GM23248 (cell line): ENCODE data around the gene ANKS1B. TPM values are rescaled to one million over a fixed set of nuclear protein-coding genes. Genes with fewer than 3 reads are reported as not detected.
"Not testable (repeated sequence)": the region's sequence is repeated elsewhere in the genome, so short reads cannot be mapped to it uniquely, and the experiment has no call there.

Experiments
- DNase-seq: peaks from one replicate; pipeline ENCODE4 v3.0.0-alpha.2; 2015
- H2AFZ ChIP-seq: fragments of 200-600 bp; sonication (generic); 2 replicates; pipeline ENCODE4 v1.6.1; 2016; ENCODE audit warnings: antibody characterized with exemption
- H3F3A ChIP-seq: fragments of 200-600 bp; sonication (generic); 2 replicates; pipeline ENCODE4 v1.6.1; 2016; ENCODE audit warnings: mild to moderate bottlenecking, antibody characterized with exemption, mixed run types; ENCODE audit not compliant: insufficient read depth
- H3K27ac ChIP-seq: fragments of 200-600 bp; sonication (generic); 2 replicates; pipeline ENCODE4 v1.5.1; 2016; ENCODE audit warnings: mild to moderate bottlenecking
- H3K27me3 ChIP-seq: fragments of 200-600 bp; sonication (generic); replicated peaks from 2 replicates; pipeline ENCODE4 v1.6.1; 2016; ENCODE audit warnings: mild to moderate bottlenecking; ENCODE audit not compliant: insufficient read depth
- H3K36me3 ChIP-seq: fragments of 200-600 bp; sonication (generic); 2 replicates; pipeline ENCODE4 v1.6.1; 2016; ENCODE audit warnings: low read depth, mild to moderate bottlenecking
- H3K4me1 ChIP-seq: fragments of 200-600 bp; sonication (generic); 2 replicates; pipeline ENCODE4 v1.6.1; 2016; ENCODE audit warnings: mild to moderate bottlenecking; ENCODE audit not compliant: insufficient read depth
- H3K4me2 ChIP-seq: fragments of 200-600 bp; sonication (generic); one replicate; pipeline ENCODE4 v1.6.1; 2016; ENCODE audit warnings: mild to moderate bottlenecking; ENCODE audit not compliant: unreplicated experiment
- H3K4me3 ChIP-seq: fragments of 200-600 bp; sonication (generic); 2 replicates; pipeline ENCODE4 v1.5.1; 2016; ENCODE audit warnings: mild to moderate bottlenecking
- H3K79me2 ChIP-seq: fragments of 200-600 bp; sonication (generic); 2 replicates; pipeline ENCODE4 v1.6.1; 2016; ENCODE audit warnings: mild to moderate bottlenecking; ENCODE audit not compliant: insufficient read depth
- H3K9ac ChIP-seq: fragments of 200-600 bp; sonication (generic); 2 replicates; pipeline ENCODE4 v1.6.1; 2016; ENCODE audit warnings: mild to moderate bottlenecking
- H3K9me2 ChIP-seq: fragments of 200-600 bp; sonication (generic); 2 replicates; pipeline ENCODE4 v1.6.1; 2016; ENCODE audit warnings: mixed run types, mild to moderate bottlenecking, moderate library complexity; ENCODE audit not compliant: insufficient read depth
- H3K9me3 ChIP-seq: fragments of 200-600 bp; sonication (generic); one replicate; pipeline ENCODE4 v1.6.1; 2017; ENCODE audit warnings: low read depth
- H4K20me1 ChIP-seq: fragments of 200-600 bp; sonication (generic); 2 replicates; pipeline ENCODE4 v1.6.0; 2016; ENCODE audit not compliant: insufficient read depth
- EZH2 ChIP-seq: fragments of 200-600 bp; sonication (generic); IDR thresholded peaks from 2 replicates; pipeline ENCODE4 v1.6.1; 2018; ENCODE audit warnings: antibody characterized with exemption, mild to moderate bottlenecking; ENCODE audit not compliant: insufficient read depth, poor library complexity, severe bottlenecking
- EZH2phosphoT487 ChIP-seq: fragments of 200-600 bp; sonication (generic); IDR thresholded peaks from 2 replicates; pipeline ENCODE4 v1.6.1; 2018; ENCODE audit warnings: antibody characterized with exemption, moderate library complexity, mild to moderate bottlenecking, low read depth; ENCODE audit not compliant: insufficient read depth
- WGBS, 2 experiments: methylation state at CpG; one replicate each; pipeline ENCODE4 v1.1.6; 2015 to 2017; ENCODE audit warnings: low lambda C conversion rate in 2 of 2, low coverage in 1 of 2; ENCODE audit errors: missing lambda C conversion rate in 2 of 2; 5-methylcytosine and 5-hydroxymethylcytosine counted together
- in situ Hi-C: fragments of 300-500 bp; cut with MboI; formaldehyde crosslinking; loops from 2 replicates; pipeline ENCODE4 v1.15.0; 2020
- polyA plus RNA-seq: library from polyadenylated mRNA; unstranded; fragments of >200 nt; fragmentation: Nextera tagmentation; extraction: Ambion mirVana; gene quantifications from 2 replicates; pipeline ENCODE4 v1.2.1, GENCODE V29; 2016
- total RNA-seq: library from RNA; depleted of rRNA; stranded (reverse); fragments of >200 nt; shearing (Covaris generic); gene quantifications from 2 replicates; pipeline ENCODE4 v1.2.3, GENCODE V29; 2014

Gene ANKS1B
- total and polyA plus RNA-seq, 2 experiments from 2014 or later: not detected

GRCh38 chr12:99035803-99036202 is 948.9 kb downstream of the ANKS1B start:
- no peaks in the 10 kb centered on the region for H3K4me1 ChIP-seq
- no peaks in the 10 kb centered on the region for H3K9me3 ChIP-seq
- H3F3A ChIP-seq: no peaks in the 10 kb centered on the region
- H3K9me2 ChIP-seq: no peaks in the 10 kb centered on the region
- in situ Hi-C loops: no loop called here
- H3K4me2 ChIP-seq: no peak overlapping the region
- no peaks in the 10 kb centered on the region for H3K79me2 ChIP-seq
- no peaks in the 10 kb centered on the region for H4K20me1 ChIP-seq
- H3K4me3 ChIP-seq: no peak overlapping the region
- WGBS, 2 experiments: 14 to 21% methylated on average over 5 of the region's 5 CpGs
- DNase-seq: no peak
- H3K27ac ChIP-seq: no peak overlapping the region
- no peak overlapping the region for H3K9ac ChIP-seq
- no peaks in the 10 kb centered on the region for H3K27me3 ChIP-seq
- no peaks in the 10 kb centered on the region for H3K36me3 ChIP-seq
- no peak for TF ChIP-seq EZH2
- no peak for TF ChIP-seq EZH2phosphoT487
- no peak overlapping the region for H2AFZ ChIP-seq

- H3K9me3 ChIP-seq, H3K9ac ChIP-seq, H3K9me2 ChIP-seq, H4K20me1 ChIP-seq, H2AFZ ChIP-seq, H3F3A ChIP-seq, DNase-seq, H3K4me1 ChIP-seq, H3K27me3 ChIP-seq, H3K79me2 ChIP-seq, H3K4me2 ChIP-seq, H3K36me3 ChIP-seq, H3K4me3 ChIP-seq, in situ Hi-C loops, H3K27ac ChIP-seq: not testable (repeated sequence)
- 49 to 51% methylated on average over 4 of the region's 4 CpGs for WGBS, 2 experiments
These were observed 950.5 kb downstream of the ANKS1B start for GRCh38 chr12:99034201-99034600.

- Histone ChIP-seq H3K9ac (no peak overlapping the region), H3F3A (no peaks in the 10 kb centered on the region), H3K36me3 (no peaks in the 10 kb centered on the region), H3K9me3 (no peaks in the 10 kb centered on the region), H2AFZ (no peak overlapping the region), H3K4me3 (no peak overlapping the region), H3K4me2 (no peak overlapping the region), H3K27me3 (no peaks in the 10 kb centered on the region), H3K4me1 (no peaks in the 10 kb centered on the region), H3K79me2 (no peaks in the 10 kb centered on the region), H4K20me1 (no peaks in the 10 kb centered on the region), H3K27ac (no peak overlapping the region), H3K9me2 (no peaks in the 10 kb centered on the region)
- 34 to 35% methylated on average over 5 of the region's 5 CpGs for WGBS, 2 experiments
- no peak for DNase-seq
- in situ Hi-C loops: no loop called here
- no peak for TF ChIP-seq EZH2
- TF ChIP-seq EZH2phosphoT487: no peak
These were observed 955.0 kb downstream of the ANKS1B start for GRCh38 chr12:99029511-99030271.

- H3K27ac ChIP-seq: no peak overlapping the region
- WGBS, 2 experiments: 36% methylated on average over 2 of the region's 2 CpGs
- in situ Hi-C loops: no loop called here
These were observed 957.3 kb downstream of the ANKS1B start for GRCh38 chr12:99027461-99027860.

GRCh38 chr12:99027055-99027393 is 957.7 kb downstream of the ANKS1B start:
- WGBS, 2 experiments: 5 to 8% methylated on average over 2 of the region's 2 CpGs
- Histone ChIP-seq H3K27me3 (no peaks in the 10 kb centered on the region), H3K4me1 (no peaks in the 10 kb centered on the region), H3K27ac (no peak overlapping the region), H3K9me2 (no peaks in the 10 kb centered on the region), H3K79me2 (no peaks in the 10 kb centered on the region), H3K9me3 (no peaks in the 10 kb centered on the region), H3K4me3 (no peak overlapping the region), H3K9ac (no peak overlapping the region), H2AFZ (no peak overlapping the region), H4K20me1 (no peaks in the 10 kb centered on the region), H3K4me2 (no peak overlapping the region), H3K36me3 (no peaks in the 10 kb centered on the region), H3F3A (no peaks in the 10 kb centered on the region)
- DNase-seq: no peak
- no peak for TF ChIP-seq EZH2phosphoT487
- TF ChIP-seq EZH2: no peak
- in situ Hi-C loops: no loop called here

More at GRCh38 chr12:99027461-99027860, 957.3 kb downstream of the ANKS1B start:
- H3K4me3 ChIP-seq: no peak overlapping the region
- no peak for TF ChIP-seq EZH2
- no peak for TF ChIP-seq EZH2phosphoT487
- no peaks in the 10 kb centered on the region for H3K36me3 ChIP-seq
- no peaks in the 10 kb centered on the region for H3F3A ChIP-seq
- H3K9me3 ChIP-seq: no peaks in the 10 kb centered on the region
- no peak for DNase-seq
- H2AFZ ChIP-seq: no peak overlapping the region
- H3K79me2 ChIP-seq: no peaks in the 10 kb centered on the region
- no peaks in the 10 kb centered on the region for H3K4me1 ChIP-seq
- H4K20me1 ChIP-seq: no peaks in the 10 kb centered on the region
- H3K9ac ChIP-seq: no peak overlapping the region
- H3K4me2 ChIP-seq: no peak overlapping the region
- H3K27me3 ChIP-seq: no peaks in the 10 kb centered on the region
- no peaks in the 10 kb centered on the region for H3K9me2 ChIP-seq
